Measurements from ENCODE around the gene CAV1. TPM values are rescaled to one million over a fixed set of nuclear protein-coding genes. Genes with fewer than 3 reads are reported as not detected.

CAV1 gene
- total RNA-seq, 2 experiments from 2014 or later, result not detected

DNA sequence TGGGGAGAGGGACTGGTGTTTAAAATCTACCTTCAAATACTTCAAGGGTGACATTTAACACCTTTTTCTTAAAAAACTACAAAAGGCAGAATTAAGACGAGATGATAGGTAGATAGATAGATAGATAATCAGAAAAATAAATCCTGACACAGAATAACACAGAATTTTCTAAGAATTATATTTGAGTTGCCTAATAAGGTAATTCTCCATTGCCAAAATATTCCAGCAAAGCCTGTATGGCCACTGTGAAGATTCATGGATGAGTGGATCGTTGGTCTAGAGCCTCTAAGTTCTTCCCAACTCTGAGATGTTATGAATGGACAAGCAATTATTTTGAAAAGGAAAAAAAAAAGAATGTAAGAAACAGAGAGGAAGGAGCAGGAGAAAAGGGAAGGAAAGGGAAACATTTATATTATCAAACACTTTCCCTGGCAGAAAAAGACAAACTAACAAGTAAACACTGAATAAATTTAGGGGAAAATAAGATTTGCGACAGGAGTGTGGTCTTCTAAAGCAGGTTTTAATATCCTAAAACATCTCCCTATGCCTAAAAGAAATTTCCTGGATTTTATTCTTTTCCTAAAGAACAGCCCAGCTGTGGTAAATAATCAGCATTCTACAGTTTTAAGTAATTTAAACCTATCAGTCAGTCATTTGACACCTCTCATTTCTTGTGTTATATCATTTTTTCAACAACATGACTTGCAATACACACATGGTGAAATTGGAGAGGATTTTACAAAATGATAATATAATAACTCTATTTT, 32.8 kb upstream of the CAV1 start:
- no peaks in the 10 kb centered on the region for H3K36me3 Mint-ChIP-seq (ENCODE audit: low read depth)
- ChIA-PET CTCF (no interaction called here), POLR2A (no interaction called here)
- Histone ChIP-seq H3K4me3 (ENCODE audit: low read length) (no peak overlapping the region), H3K9me3 (ENCODE audit: control insufficient read depth in 1 of 2, insufficient read depth in 1 of 2, low read length in 2 of 2) (no peaks in the 10 kb centered on the region), H3K27ac (ENCODE audit: low read depth in 1 of 2, low read length in 2 of 2) (no peak overlapping the region), H3K36me3 (ENCODE audit: insufficient read depth, low read length) (no peaks in the 10 kb centered on the region), H3K4me1 (ENCODE audit: insufficient read depth, low read length) (no peaks in the 10 kb centered on the region), H3K27me3 (ENCODE audit: control insufficient read depth in 1 of 2, insufficient read depth in 2 of 2, low read length in 2 of 2) (peaks cover 0 to 16% of the 10 kb centered on the region in 2 experiments)
- intact Hi-C loops (cut with DNase I, micrococcal nuclease), result no loop called here
- H3K9me3 Mint-ChIP-seq, result no peaks in the 10 kb centered on the region
- H3K4me1 Mint-ChIP-seq (ENCODE audit: low read depth), result no peaks in the 10 kb centered on the region
- no peak for TF ChIP-seq CTCF (IDR thresholded peaks at IDR 0.05)
- DNase-seq (no peak), ATAC-seq (ENCODE audit: poor library complexity) (no peak)
- H3K27me3 Mint-ChIP-seq, result peaks cover 34% of the 10 kb centered on the region
- no peak overlapping the region for H3K4me3 Mint-ChIP-seq
- no peak overlapping the region for H3K27ac Mint-ChIP-seq

- ChIA-PET CTCF (no interaction called here), POLR2A (no interaction called here)
- TF ChIP-seq CTCF (IDR thresholded peaks at IDR 0.05), result no peak
- Mint-ChIP-seq H3K27me3 (peaks cover 35% of the 10 kb centered on the region), H3K27ac (no peak overlapping the region), H3K4me1 (ENCODE audit: low read depth) (no peaks in the 10 kb centered on the region), H3K36me3 (ENCODE audit: low read depth) (no peaks in the 10 kb centered on the region), H3K9me3 (no peaks in the 10 kb centered on the region), H3K4me3 (no peak overlapping the region)
- Histone ChIP-seq H3K4me1 (ENCODE audit: insufficient read depth, low read length) (no peaks in the 10 kb centered on the region), H3K4me3 (ENCODE audit: low read length) (no peak overlapping the region), H3K27me3 (ENCODE audit: control insufficient read depth in 1 of 2, insufficient read depth in 2 of 2, low read length in 2 of 2) (peaks cover 0 to 14% of the 10 kb centered on the region in 2 experiments), H3K36me3 (ENCODE audit: insufficient read depth, low read length) (no peaks in the 10 kb centered on the region), H3K9me3 (ENCODE audit: control insufficient read depth in 1 of 2, insufficient read depth in 1 of 2, low read length in 2 of 2) (no peaks in the 10 kb centered on the region), H3K27ac (ENCODE audit: low read depth in 1 of 2, low read length in 2 of 2) (no peak overlapping the region)
- no peak for DNase-seq
- ATAC-seq (ENCODE audit: poor library complexity), result no peak
- intact Hi-C loops (cut with DNase I, micrococcal nuclease), result no loop called here
Measured at GRCh38 chr7:116492654-116493109, 32.2 kb upstream of the CAV1 start.

- H3K4me1 Mint-ChIP-seq (ENCODE audit: low read depth), result no peaks in the 10 kb centered on the region
- H3K36me3 Mint-ChIP-seq (ENCODE audit: low read depth), result no peaks in the 10 kb centered on the region
- POLR2A ChIA-PET, result no interaction called here
- no peak overlapping the region for H3K4me3 Mint-ChIP-seq
- Histone ChIP-seq H3K4me1 (ENCODE audit: insufficient read depth, low read length) (no peaks in the 10 kb centered on the region), H3K36me3 (ENCODE audit: insufficient read depth, low read length) (no peaks in the 10 kb centered on the region), H3K27ac (ENCODE audit: low read depth in 1 of 2, low read length in 2 of 2) (no peak overlapping the region), H3K27me3 (ENCODE audit: control insufficient read depth in 1 of 2, insufficient read depth in 2 of 2, low read length in 2 of 2) (peaks cover 0 to 13% of the 10 kb centered on the region in 2 experiments), H3K9me3 (ENCODE audit: control insufficient read depth in 1 of 2, insufficient read depth in 1 of 2, low read length in 2 of 2) (no peaks in the 10 kb centered on the region), H3K4me3 (ENCODE audit: low read length) (no peak overlapping the region)
- CTCF ChIA-PET, result no interaction called here
- no peak overlapping the region for H3K27ac Mint-ChIP-seq
- intact Hi-C loops (cut with DNase I, micrococcal nuclease), result no loop called here
- H3K27me3 Mint-ChIP-seq, result peaks cover 41% of the 10 kb centered on the region
- TF ChIP-seq CTCF (IDR thresholded peaks at IDR 0.05), result no peak
- no peak for ATAC-seq (ENCODE audit: poor library complexity)
- H3K9me3 Mint-ChIP-seq, result no peaks in the 10 kb centered on the region
- DNase-seq, result no peak
Measured at GRCh38 chr7:116493449-116493848, 31.4 kb upstream of the CAV1 start.

Data from CD4-positive, alpha-beta T cell (primary cell).